Daoy (cell line): Measurements from ENCODE around the gene TTC9B. TPM values are rescaled to one million over a fixed set of nuclear protein-coding genes. Genes with fewer than 3 reads are reported as not detected.

Source experiments
- DNase-seq: peaks from one replicate; pipeline ENCODE4 v3.0.0-alpha.2; 2015; ENCODE audit warnings: low read depth
- total RNA-seq: library from RNA; depleted of rRNA; stranded (reverse); fragments of >200 nt; shearing (Covaris generic); gene quantifications from 2 replicates; pipeline ENCODE4 v1.2.3, GENCODE V29; 2014; rRNA removed

Gene TTC9B
- not detected in 2 replicates for total RNA-seq

- DNase-seq, result peak; percentile 66
Observed at GRCh38 chr19:40217934-40218890, at the start of gene TTC9B. TSS of gene TTC9B (minus strand) at chr19:40218384. CDS start at chr19:40218381, 3 bp downstream.

- no peak for DNase-seq
Observed at GRCh38 chr19:40267601-40267997, 49.4 kb upstream of the TTC9B start.

- DNase-seq, result no peak
Observed at GRCh38 chr19:40266912-40267600, 48.9 kb upstream of the TTC9B start.

- DNase-seq, result no peak
Observed at GRCh38 chr19:40266119-40266518, 47.9 kb upstream of the TTC9B start.

GRCh38 chr19:40265763-40266099, 47.5 kb upstream of the TTC9B start:
- DNase-seq, result no peak

GRCh38 chr19:40265055-40265762, 47.0 kb upstream of the TTC9B start:
- DNase-seq, result no peak

GRCh38 chr19:40264314-40265054, 46.3 kb upstream of the TTC9B start:
- no peak for DNase-seq

- no peak for DNase-seq
Observed at GRCh38 chr19:40263440-40264313, 45.5 kb upstream of the TTC9B start.

- DNase-seq, result no peak
Observed at GRCh38 chr19:40262422-40262821, 44.2 kb upstream of the TTC9B start.

- no peak for DNase-seq
Observed at GRCh38 chr19:40261631-40262030, 43.4 kb upstream of the TTC9B start.

GRCh38 chr19:40257096-40257517, 38.9 kb upstream of the TTC9B start:
- no peak for DNase-seq

GRCh38 chr19:40256512-40256911, 38.3 kb upstream of the TTC9B start:
- no peak for DNase-seq

GRCh38 chr19:40255619-40256166, 37.5 kb upstream of the TTC9B start:
- DNase-seq, result no peak

- DNase-seq, result no peak
Observed at GRCh38 chr19:40254714-40255418, 36.7 kb upstream of the TTC9B start.

- DNase-seq, result no peak
Observed at GRCh38 chr19:40253611-40254092, 35.5 kb upstream of the TTC9B start.

GRCh38 chr19:40252395-40252794, 34.2 kb upstream of the TTC9B start:
- no peak for DNase-seq

GRCh38 chr19:40251991-40252390, 33.8 kb upstream of the TTC9B start:
- DNase-seq, result no peak

- DNase-seq, result no peak
Observed at GRCh38 chr19:40251244-40251643, 33.1 kb upstream of the TTC9B start.

- DNase-seq, result no peak
Observed at GRCh38 chr19:40249781-40250180, 31.6 kb upstream of the TTC9B start.
